Epithelial cell of proximal tubule (primary cell): ENCODE data around the gene DRD3. TPM values are rescaled to one million over a fixed set of nuclear protein-coding genes. Genes with fewer than 3 reads are reported as not detected.
A peak's percentile ranks its signal among the peaks of the same experiment; 100 is the strongest.

Source experiments
- DNase-seq: peaks from one replicate; pipeline ENCODE4 v3.0.0-alpha.2; 2011; ENCODE audit warnings: low read depth
- H3K4me3 ChIP-seq: 2 replicates; pipeline ENCODE4 v1.5.1; 2011; ENCODE audit warnings: low read depth, mild to moderate bottlenecking, low read length
- total RNA-seq: library from RNA; depleted of rRNA; stranded (reverse); fragments of >200 nt; gene quantifications from 2 replicates; pipeline ENCODE4 v1.2.3, GENCODE V29; 2015
- TF ChIP-seq, protein P1 (sequence below): conservative IDR thresholded peaks from 2 replicates; pipeline ENCODE4 v1.5.1; 2012; ENCODE audit warnings: low read depth, mild to moderate bottlenecking, low read length

DRD3 gene
- total RNA-seq, 1 donor from 2014 or later = not detected

GRCh38 chr3:114218578-114219185 is 39.8 kb upstream of the DRD3 start:
- H3K4me3 ChIP-seq = no peak overlapping the region
- no peak for DNase-seq
- TF ChIP-seq, protein P1, sequence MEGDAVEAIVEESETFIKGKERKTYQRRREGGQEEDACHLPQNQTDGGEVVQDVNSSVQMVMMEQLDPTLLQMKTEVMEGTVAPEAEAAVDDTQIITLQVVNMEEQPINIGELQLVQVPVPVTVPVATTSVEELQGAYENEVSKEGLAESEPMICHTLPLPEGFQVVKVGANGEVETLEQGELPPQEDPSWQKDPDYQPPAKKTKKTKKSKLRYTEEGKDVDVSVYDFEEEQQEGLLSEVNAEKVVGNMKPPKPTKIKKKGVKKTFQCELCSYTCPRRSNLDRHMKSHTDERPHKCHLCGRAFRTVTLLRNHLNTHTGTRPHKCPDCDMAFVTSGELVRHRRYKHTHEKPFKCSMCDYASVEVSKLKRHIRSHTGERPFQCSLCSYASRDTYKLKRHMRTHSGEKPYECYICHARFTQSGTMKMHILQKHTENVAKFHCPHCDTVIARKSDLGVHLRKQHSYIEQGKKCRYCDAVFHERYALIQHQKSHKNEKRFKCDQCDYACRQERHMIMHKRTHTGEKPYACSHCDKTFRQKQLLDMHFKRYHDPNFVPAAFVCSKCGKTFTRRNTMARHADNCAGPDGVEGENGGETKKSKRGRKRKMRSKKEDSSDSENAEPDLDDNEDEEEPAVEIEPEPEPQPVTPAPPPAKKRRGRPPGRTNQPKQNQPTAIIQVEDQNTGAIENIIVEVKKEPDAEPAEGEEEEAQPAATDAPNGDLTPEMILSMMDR = no peak

- no peak for DNase-seq
- TF ChIP-seq, protein P1 = no peak
- no peak overlapping the region for H3K4me3 ChIP-seq
These were observed 39.2 kb upstream of the DRD3 start for GRCh38 chr3:114218006-114218405.

GRCh38 chr3:114217266-114217665 is 38.4 kb upstream of the DRD3 start:
- H3K4me3 ChIP-seq = no peak overlapping the region
- TF ChIP-seq, protein P1 = no peak
- no peak for DNase-seq

GRCh38 chr3:114216186-114216970 is 37.5 kb upstream of the DRD3 start:
- TF ChIP-seq, protein P1 = no peak
- no peak for DNase-seq
- no peak overlapping the region for H3K4me3 ChIP-seq

DNA sequence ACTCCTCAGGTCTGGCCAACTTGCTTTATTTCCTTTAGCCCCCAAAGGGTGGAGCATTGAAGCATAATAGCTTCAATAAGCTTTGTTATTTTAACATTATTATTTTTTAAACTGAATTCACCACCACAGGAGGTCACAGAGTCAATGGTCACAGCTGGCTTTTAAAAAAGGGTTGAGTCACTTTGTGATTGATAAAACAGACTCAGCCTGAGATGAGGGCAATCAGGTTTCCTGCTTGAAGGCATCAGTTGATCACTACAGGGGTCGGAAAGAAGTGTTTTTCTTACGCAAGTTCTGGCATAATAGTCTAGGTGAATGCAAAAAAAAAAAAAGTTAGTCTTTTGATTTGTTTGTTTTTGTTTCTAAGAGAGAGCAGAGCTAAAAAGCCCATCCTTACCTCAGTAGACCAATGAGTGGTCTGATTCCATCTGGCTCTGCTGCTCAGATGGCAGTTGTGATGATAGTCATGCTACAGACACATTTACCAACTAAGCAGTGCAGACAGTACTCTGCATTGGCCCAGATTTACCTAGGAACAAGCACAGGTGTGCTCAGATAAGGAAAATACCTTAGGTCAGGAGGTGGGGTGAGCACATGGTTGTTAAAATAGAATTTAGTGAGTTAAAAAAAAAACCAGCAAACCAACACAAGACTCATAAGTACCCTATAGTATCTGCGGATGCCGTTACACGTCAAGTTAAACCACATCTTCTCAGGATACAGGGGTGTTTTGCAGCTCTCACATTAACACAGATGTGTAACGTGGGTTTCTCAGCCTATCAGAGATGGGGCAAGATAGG is 35.9 kb upstream of the DRD3 start:
- TF ChIP-seq, protein P1 = no peak
- DNase-seq = no peak
- peak overlapping the region; percentile 41 for H3K4me3 ChIP-seq

DNA sequence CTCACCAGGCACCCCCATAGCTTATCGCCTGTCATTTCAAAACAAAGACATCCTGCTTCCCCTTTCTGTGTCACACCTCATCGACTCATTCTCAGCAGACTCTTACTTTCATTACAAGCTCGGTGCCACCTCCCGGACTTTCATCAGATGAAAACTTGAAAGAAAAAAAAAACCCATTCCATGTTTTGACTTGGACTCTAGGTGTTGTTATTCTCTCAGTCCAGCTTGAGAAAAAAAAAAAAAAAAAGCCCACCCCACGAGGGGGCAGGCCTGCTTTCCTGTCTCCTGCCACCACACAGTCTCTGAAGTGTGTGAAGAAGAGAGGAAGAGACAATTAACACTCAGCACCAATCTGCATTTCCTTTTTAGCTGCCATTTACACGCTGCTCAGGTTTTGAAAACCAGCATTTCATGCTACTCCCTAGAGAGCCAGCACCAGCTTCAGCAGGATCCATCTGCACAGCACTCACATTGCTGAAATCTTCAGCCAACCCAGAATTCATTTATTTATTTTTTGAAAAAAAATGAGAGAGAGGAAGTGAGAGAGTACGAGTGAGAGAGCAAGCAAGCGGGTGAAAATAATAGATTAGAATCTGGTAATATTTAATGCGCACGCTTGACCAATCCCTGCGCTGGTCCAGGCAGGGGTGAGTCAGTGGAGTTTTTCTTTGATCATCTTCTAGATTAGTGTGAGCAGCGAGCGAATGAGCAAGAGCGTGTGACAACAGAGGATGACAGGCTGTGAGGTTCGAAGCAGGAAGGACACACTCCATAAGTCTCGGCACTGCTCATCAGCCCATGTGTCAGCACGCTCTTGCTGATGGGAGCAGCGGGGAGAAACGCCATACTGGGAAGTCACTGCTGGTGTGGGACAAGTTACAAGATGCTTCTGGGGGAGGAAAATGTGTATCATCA is 35.0 kb upstream of the DRD3 start:
- DNase-seq = peak; percentile 78
- TF ChIP-seq, protein P1 = no peak
- peak overlapping the region; percentile 41 for H3K4me3 ChIP-seq
